TTC549 (cell line): ENCODE results near the gene RABGAP1.

Source experiments
- FAIRE-seq: peaks from 2 replicates; lab custom pipeline; 2012; peaks lifted over from hg19 to GRCh38; lab: Jason Lieb, UNC

Gene RABGAP1

DNA sequence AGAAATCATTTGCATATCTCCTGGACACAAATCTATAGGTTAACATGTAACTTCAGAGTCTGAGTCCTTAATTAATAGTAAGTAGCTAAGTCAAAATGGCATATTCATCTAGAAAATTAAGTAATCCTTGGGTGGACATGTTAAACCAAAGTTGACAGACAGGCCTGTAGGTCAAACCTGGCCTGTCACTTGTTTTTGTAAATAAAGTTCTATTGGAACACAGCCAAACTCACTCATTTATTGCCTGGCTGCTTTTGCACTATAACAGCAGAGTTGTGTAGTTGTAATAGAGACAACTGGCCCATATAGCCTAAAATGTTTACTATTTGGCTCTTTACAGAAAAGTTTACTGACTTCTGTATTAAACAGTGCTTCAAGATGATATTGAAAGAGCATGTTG is 68.1 kb downstream of the RABGAP1 start:
- FAIRE-seq: no peak

DNA sequence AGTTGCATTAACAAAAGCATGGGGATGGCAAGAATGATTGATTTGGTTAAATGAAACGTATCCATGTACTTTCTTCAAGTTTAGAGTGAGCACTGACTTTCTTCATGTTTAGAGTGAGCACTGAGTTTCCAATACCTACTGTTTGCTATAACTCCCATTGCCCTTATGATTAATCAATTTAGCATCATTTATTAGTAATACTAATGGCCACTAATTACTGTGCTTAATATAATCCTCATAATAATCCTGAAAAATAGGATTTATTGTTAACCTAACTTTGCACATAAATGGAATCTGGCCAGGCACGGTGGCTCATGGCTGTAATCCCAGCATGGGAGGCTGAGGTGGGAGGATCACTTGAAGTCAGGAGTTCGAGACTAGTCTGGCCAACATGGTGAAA is 70.6 kb downstream of the RABGAP1 start:
- no peak for FAIRE-seq

DNA sequence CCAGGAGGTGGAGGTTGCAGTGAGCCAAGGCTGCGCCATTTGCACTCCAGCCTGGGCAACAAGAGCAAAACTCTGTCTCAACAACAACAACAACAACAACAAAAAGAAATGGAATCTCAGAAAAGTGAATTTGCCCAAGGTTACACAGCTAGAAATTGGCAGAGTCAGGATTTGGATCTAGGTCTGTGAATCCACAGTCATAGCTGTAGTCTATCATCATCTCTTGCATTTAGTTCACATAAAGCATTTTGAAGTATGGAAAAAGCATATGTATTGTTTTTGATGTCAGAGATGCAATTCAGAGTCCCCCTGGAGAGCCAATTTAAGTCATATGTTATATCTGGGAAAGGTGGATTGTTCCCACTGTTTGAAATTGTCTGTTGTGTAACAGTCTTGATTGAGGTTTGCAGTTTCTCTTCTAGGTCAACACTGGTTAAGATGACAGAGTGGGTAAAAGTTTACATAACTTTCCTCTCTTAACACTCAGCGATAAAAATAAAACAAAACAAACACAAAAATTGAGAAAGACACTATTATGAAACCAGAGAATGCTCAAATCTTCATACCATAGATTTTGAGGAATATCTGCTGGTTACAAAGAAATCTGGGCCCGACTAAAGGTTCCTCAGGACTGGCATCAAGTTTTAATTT is 71.2 kb downstream of the RABGAP1 start:
- FAIRE-seq: no peak

- no peak for FAIRE-seq
These were observed 75.8 kb downstream of the RABGAP1 start for GRCh38 chr9:123016631-123017030.

GRCh38 chr9:123020796-123021195 is 80.0 kb downstream of the RABGAP1 start:
- no peak for FAIRE-seq

GRCh38 chr9:123026425-123026824 is 85.6 kb downstream of the RABGAP1 start:
- no peak for FAIRE-seq

- no peak for FAIRE-seq
These were observed 86.7 kb downstream of the RABGAP1 start for GRCh38 chr9:123027517-123027916.

GRCh38 chr9:123028136-123028535 is 87.3 kb downstream of the RABGAP1 start:
- FAIRE-seq: no peak

DNA sequence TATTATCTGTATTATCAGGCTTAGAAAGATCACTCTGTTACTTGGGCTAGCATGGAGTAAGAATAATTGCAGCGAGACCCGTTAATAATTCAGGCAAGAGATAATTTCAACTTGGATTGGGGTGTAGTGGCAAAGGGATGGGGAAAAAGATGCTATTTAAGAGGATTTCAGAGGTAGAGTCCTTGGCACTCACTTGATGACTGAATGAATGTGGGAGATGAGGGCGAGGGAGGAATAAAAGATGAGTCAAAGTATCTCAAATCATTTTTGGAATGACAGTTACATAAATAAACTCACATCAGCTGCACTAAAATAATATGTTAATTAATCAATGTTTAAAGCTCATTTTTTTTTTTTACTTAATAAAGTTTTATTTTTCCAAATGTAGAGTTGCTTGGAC is 88.2 kb downstream of the RABGAP1 start:
- no peak for FAIRE-seq

GRCh38 chr9:123031963-123032362 is 91.1 kb downstream of the RABGAP1 start:
- no peak for FAIRE-seq

DNA sequence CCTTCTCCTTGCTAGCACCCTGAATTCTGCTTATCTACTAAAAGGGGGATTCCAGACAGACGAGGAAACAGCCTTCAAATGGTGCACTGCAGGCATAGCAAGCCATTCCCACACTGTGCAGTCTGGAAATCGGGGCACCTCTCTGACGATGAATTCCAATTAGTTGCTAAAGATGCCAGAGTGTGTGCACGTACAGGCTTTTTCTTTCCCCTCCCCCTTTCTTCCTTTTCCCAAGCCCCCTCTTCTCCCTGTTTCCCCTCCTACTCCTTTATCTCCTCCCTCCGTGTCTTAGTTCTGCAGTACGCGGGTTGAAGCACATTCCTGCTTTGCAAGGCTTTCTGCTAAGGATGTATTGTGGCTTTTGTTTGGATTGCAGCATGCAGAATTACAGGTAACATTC is 92.5 kb downstream of the RABGAP1 start, which contains the start of gene GPR21:
Gene GPR21 (plus strand): TSS at position 316 of the 400 bp plus-strand sequence. CDS start 900 bp downstream, outside the sequence.
- FAIRE-seq: no peak

GRCh38 chr9:123033864-123034601 is 93.2 kb downstream of the RABGAP1 start:
- FAIRE-seq: no peak

- no peak for FAIRE-seq
These were observed 94.2 kb downstream of the RABGAP1 start for GRCh38 chr9:123034881-123035510.

DNA sequence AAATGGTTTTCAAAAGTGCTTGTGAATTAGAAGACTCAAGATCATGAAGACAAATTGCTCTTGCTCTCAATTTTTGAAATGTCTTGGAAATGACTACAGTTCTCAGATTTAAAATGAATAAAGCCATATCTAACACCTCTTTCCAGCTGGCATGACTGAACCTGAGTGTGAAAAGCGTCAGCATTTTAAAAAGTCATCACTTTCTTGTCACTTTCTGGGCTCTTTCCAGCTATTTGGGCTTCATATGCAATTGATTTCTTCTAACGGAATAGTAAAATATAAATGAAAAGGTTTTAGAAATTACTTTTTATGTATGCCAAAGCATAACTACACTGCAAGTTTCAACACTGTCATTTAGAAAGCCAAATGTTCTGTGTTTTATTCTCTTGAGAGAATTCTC is 95.0 kb downstream of the RABGAP1 start:
- FAIRE-seq: no peak

GRCh38 chr9:123036893-123037545 is 96.2 kb downstream of the RABGAP1 start:
- no peak for FAIRE-seq

GRCh38 chr9:123039617-123040219 is 98.9 kb downstream of the RABGAP1 start:
- no peak for FAIRE-seq

GRCh38 chr9:123040801-123041200 is 100.0 kb downstream of the RABGAP1 start:
- no peak for FAIRE-seq

- no peak for FAIRE-seq
These were observed 100.7 kb downstream of the RABGAP1 start for GRCh38 chr9:123041489-123041888.

GRCh38 chr9:123043081-123043939 is 102.5 kb downstream of the RABGAP1 start:
- FAIRE-seq: no peak

- FAIRE-seq: no peak
These were observed 103.8 kb downstream of the RABGAP1 start for GRCh38 chr9:123044586-123044985.

DNA sequence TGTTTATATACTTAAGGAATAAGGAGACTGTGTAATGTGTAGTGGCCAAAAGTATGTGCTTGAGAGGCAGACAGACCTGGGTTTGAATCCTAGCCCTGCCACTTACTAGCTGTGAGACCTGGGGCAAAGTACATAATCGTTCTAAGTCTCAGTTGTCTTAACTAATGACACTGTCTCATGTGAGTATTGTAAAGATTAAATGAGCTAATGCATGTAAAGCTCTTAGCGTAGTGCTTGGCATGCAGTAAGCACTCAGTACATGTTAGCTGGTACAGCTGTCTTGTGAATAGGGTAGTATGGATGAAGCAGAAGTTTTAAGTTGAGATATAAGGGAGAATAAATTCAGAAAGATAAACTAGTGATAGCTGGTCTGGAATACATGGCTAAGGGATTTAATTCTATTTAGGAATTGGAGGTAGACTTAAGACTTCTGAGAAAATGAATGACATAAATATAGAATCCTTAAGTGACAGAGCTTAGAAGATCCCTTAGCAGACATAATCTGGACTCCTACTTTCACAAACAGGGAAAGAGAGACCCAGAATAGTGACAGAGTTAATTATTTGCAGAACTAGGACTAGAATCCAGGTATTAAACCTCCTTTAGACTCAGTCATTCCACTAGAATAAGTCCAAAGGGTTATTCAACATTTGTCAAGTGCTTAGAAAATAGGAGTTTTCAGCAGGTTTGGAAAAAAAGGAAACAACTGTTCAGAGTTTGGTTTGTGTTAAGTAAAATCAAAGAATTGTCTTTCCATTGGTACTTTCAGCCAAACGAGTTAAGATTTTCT is 105.8 kb downstream of the RABGAP1 start:
- no peak for FAIRE-seq
